NT2/D1 (cell line): Measurements from ENCODE around the gene PHACTR1.

ENCODE experiments used
- DNase-seq: peaks from one replicate; pipeline ENCODE4 v3.0.0-alpha.2; 2011; ENCODE audit warnings: low read depth, low spot score
- H3K27me3 ChIP-seq: 2 replicates; pipeline ENCODE4 v1.6.0; 2011; ENCODE audit warnings: mild to moderate bottlenecking; ENCODE audit not compliant: insufficient read length, insufficient read depth
- H3K36me3 ChIP-seq: 2 replicates; pipeline ENCODE4 v1.6.1; 2011; ENCODE audit warnings: mild to moderate bottlenecking, low read length, mixed read lengths; ENCODE audit not compliant: insufficient read depth, insufficient read length
- H3K4me1 ChIP-seq: 2 replicates; pipeline ENCODE4 v1.5.1; 2011; ENCODE audit not compliant: insufficient read depth, insufficient read length
- H3K4me3 ChIP-seq: 2 replicates; pipeline ENCODE4 v1.5.1; 2011; ENCODE audit warnings: low read depth; ENCODE audit not compliant: insufficient read length
- H3K9ac ChIP-seq: 2 replicates; pipeline ENCODE4 v1.6.0; 2011; ENCODE audit warnings: low read depth; ENCODE audit not compliant: insufficient read length
- H3K9me3 ChIP-seq: 2 replicates; pipeline ENCODE4 v1.5.1; 2011; ENCODE audit warnings: mild to moderate bottlenecking, low read length; ENCODE audit not compliant: insufficient read depth
- SUZ12 ChIP-seq: IDR thresholded peaks from 2 replicates; pipeline ENCODE4 v1.6.1; 2011; ENCODE audit not compliant: insufficient read length, insufficient read depth; ENCODE audit errors: extremely low read depth
- YY1 ChIP-seq: IDR thresholded peaks from 2 replicates; pipeline ENCODE4 v1.6.1; 2011; ENCODE audit not compliant: insufficient read length, insufficient read depth
- ZNF274 ChIP-seq: IDR thresholded peaks from 2 replicates; pipeline ENCODE4 v1.6.1; 2011; ENCODE audit warnings: mild to moderate bottlenecking, low read depth, low read length

Gene PHACTR1

DNA sequence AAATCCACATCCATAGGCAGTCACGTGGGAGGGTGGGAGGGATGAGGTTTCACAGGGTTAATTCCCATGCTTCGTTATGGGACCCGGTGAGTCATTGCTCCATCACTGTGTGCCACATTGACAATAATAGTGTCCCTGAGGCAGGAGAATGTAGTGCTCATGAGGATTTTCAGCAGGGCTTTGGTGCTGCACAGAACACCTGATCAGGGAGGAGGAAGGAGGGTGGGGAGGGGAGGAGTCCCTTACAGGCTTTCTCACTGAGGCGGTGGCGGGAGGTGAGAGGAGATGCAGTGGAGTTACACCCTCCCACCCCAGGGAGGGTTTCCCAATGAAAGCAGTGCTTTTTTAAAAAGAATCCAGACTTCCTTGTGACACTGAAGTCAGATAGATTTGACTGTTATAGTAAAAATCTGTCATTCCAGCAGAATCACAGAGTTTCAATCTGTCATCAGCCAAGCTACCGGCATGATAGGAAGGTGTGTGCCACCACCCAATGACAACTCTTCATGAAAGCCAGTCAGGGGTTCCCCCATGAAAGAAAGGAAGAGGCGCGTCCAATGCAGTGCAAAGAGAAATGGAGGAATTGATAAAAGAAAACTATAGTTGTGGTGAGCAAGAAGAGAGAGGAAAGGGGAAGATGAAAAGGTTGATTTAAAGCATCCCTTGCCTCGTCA, 467.0 kb downstream of the PHACTR1 start:
- Histone ChIP-seq H3K27me3 (no peaks in the 10 kb centered on the region), H3K9me3 (no peaks in the 10 kb centered on the region)

DNA sequence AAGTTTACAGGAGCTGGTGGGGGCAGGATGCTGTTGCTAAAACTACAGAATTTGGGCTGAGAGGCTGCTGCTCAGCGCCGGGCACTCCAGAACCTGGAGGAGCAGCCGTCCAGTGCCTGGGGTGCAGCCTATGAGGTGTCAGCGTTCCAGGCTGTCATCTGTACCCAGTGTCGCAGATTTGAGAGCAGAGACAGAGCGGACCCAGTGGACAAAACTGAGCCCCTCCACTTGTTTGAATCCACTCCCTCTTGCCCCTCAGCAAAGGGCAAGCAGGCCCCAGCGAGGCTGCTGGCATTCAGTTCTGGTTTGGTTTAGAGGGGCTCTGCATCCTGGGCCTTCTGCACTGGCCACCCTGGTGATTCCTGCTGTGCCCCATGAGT, 467.5 kb downstream of the PHACTR1 start:
- Histone ChIP-seq H3K27me3 (no peaks in the 10 kb centered on the region), H3K9ac (no peak overlapping the region), H3K4me1 (no peaks in the 10 kb centered on the region), H3K4me3 (no peak overlapping the region), H3K9me3 (no peaks in the 10 kb centered on the region), H3K36me3 (no peaks in the 10 kb centered on the region)
- no peak for DNase-seq
- TF ChIP-seq ZNF274 (no peak), YY1 (no peak), SUZ12 (no peak)

More for the DNA sequence above, 467.0 kb downstream of the PHACTR1 start:
- Histone ChIP-seq H3K4me3 (no peak overlapping the region), H3K36me3 (no peaks in the 10 kb centered on the region), H3K4me1 (no peaks in the 10 kb centered on the region), H3K9ac (no peak overlapping the region)
- DNase-seq: no peak
- TF ChIP-seq YY1 (no peak), ZNF274 (no peak), SUZ12 (no peak)

- no peaks in the 10 kb centered on the region for H3K4me1 ChIP-seq
- no peak overlapping the region for H3K4me3 ChIP-seq
- DNase-seq: no peak
- no peaks in the 10 kb centered on the region for H3K9me3 ChIP-seq
- H3K36me3 ChIP-seq: no peaks in the 10 kb centered on the region
- no peaks in the 10 kb centered on the region for H3K27me3 ChIP-seq
- no peak overlapping the region for H3K9ac ChIP-seq
- TF ChIP-seq SUZ12 (no peak), YY1 (no peak), ZNF274 (no peak)
Observed at GRCh38 chr6:13184547-13184946, 468.0 kb downstream of the PHACTR1 start.

GRCh38 chr6:13186861-13187260, 470.3 kb downstream of the PHACTR1 start:
- H3K4me1 ChIP-seq: no peaks in the 10 kb centered on the region
- no peak overlapping the region for H3K4me3 ChIP-seq
- no peak for DNase-seq
- H3K9me3 ChIP-seq: no peaks in the 10 kb centered on the region
- TF ChIP-seq YY1 (no peak), SUZ12 (no peak), ZNF274 (no peak)
- no peaks in the 10 kb centered on the region for H3K36me3 ChIP-seq
- H3K9ac ChIP-seq: no peak overlapping the region
- no peaks in the 10 kb centered on the region for H3K27me3 ChIP-seq

DNA sequence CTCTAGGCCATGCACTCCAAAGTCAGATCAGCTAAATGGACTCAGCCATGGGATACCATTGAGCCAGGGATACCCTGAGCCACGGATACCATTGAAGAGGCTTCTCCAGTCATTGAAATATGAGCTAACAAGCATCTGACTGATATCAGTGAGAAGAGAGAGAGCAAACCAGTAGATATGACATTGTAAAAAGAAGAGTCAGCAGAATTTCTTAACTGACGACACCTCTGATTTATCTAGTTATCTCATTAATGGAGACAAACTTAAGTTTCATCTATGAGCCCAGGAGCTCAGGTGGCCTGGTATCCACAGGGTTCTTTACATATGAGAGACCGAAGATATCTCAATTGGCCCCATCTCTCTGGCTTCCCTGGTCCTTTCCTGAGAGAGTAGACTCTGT, 471.1 kb downstream of the PHACTR1 start:
- Histone ChIP-seq H3K9me3 (no peaks in the 10 kb centered on the region), H3K27me3 (no peaks in the 10 kb centered on the region), H3K9ac (no peak overlapping the region), H3K36me3 (no peaks in the 10 kb centered on the region), H3K4me3 (no peak overlapping the region), H3K4me1 (no peaks in the 10 kb centered on the region)
- no peak for DNase-seq
- no peak for TF ChIP-seq SUZ12
- TF ChIP-seq ZNF274: no peak
- no peak for TF ChIP-seq YY1

- no peaks in the 10 kb centered on the region for H3K9me3 ChIP-seq
- H3K4me1 ChIP-seq: no peaks in the 10 kb centered on the region
- no peak for TF ChIP-seq SUZ12
- no peak for TF ChIP-seq ZNF274
- TF ChIP-seq YY1: no peak
- H3K36me3 ChIP-seq: no peaks in the 10 kb centered on the region
- no peak for DNase-seq
- no peak overlapping the region for H3K4me3 ChIP-seq
- H3K27me3 ChIP-seq: no peaks in the 10 kb centered on the region
- H3K9ac ChIP-seq: no peak overlapping the region
Observed at GRCh38 chr6:13188306-13188705, 471.7 kb downstream of the PHACTR1 start.

GRCh38 chr6:13189710-13190109, 473.1 kb downstream of the PHACTR1 start:
- no peaks in the 10 kb centered on the region for H3K27me3 ChIP-seq
- TF ChIP-seq YY1: no peak
- no peak for TF ChIP-seq ZNF274
- TF ChIP-seq SUZ12: no peak

More at GRCh38 chr6:13189710-13190109, 473.1 kb downstream of the PHACTR1 start:
- Histone ChIP-seq H3K36me3 (no peaks in the 10 kb centered on the region), H3K4me3 (no peak overlapping the region), H3K9ac (no peak overlapping the region), H3K4me1 (no peaks in the 10 kb centered on the region), H3K9me3 (no peaks in the 10 kb centered on the region)
- DNase-seq: no peak
